H9 (cell line): ENCODE data around the gene DGKB. TPM values are rescaled to one million over a fixed set of nuclear protein-coding genes. Genes with fewer than 3 reads are reported as not detected.

Source experiments
- DNase-seq: peaks from one replicate; pipeline ENCODE4 v3.0.0-alpha.2; 2017
- H2AFZ ChIP-seq: one replicate; pipeline ENCODE4 v1.6.1; 2013; ENCODE audit warnings: mild to moderate bottlenecking, low read length, control low read depth, moderate library complexity
- H2AK5ac ChIP-seq: 2 replicates; pipeline ENCODE4 v1.6.1; 2013; ENCODE audit warnings: low read length, control low read depth, mixed read lengths; ENCODE audit not compliant: insufficient read length
- H2BK120ac ChIP-seq: one replicate; pipeline ENCODE4 v1.6.1; 2013; ENCODE audit warnings: low read depth, mild to moderate bottlenecking, low read length, control low read depth, inconsistent platforms; ENCODE audit not compliant: poor library complexity, severe bottlenecking
- H2BK12ac ChIP-seq: 2 replicates; pipeline ENCODE4 v1.6.1; 2013; ENCODE audit warnings: low read length, control low read depth, mixed read lengths, low read depth; ENCODE audit not compliant: insufficient read length
- H2BK15ac ChIP-seq: 2 replicates; pipeline ENCODE4 v1.6.1; 2013; ENCODE audit warnings: low read depth, low read length, control low read depth
- H2BK20ac ChIP-seq: one replicate; pipeline ENCODE4 v1.6.1; 2013; ENCODE audit warnings: low read depth, mild to moderate bottlenecking, low read length, control low read depth, inconsistent platforms; ENCODE audit not compliant: poor library complexity, severe bottlenecking
- H2BK5ac ChIP-seq: 2 replicates; pipeline ENCODE4 v1.6.1; 2013; ENCODE audit warnings: low read length, control low read depth, mixed read lengths; ENCODE audit not compliant: insufficient read length
- H3K14ac ChIP-seq: 2 replicates; pipeline ENCODE4 v1.6.1; 2013; ENCODE audit warnings: low read length, control low read depth; ENCODE audit not compliant: insufficient read depth
- H3K18ac ChIP-seq: 2 replicates; pipeline ENCODE4 v1.6.1; 2013; ENCODE audit warnings: low read depth, mild to moderate bottlenecking, mixed read lengths, low read length, control low read depth; ENCODE audit not compliant: insufficient read length
- H3K23ac ChIP-seq: 2 replicates; pipeline ENCODE4 v1.6.1; 2013; ENCODE audit warnings: low read length, control low read depth, mixed read lengths, low read depth; ENCODE audit not compliant: insufficient read length
- H3K23me2 ChIP-seq: 2 replicates; pipeline ENCODE4 v1.6.1; 2013; ENCODE audit warnings: low read depth, mild to moderate bottlenecking, mixed read lengths, low read length, control low read depth; ENCODE audit not compliant: insufficient read length, poor library complexity, severe bottlenecking
- H3K27ac ChIP-seq: 2 replicates; pipeline ENCODE4 v1.5.1; 2013; ENCODE audit warnings: low read length, control low read depth, mixed read lengths, low read depth; ENCODE audit not compliant: insufficient read length
- H3K27me3 ChIP-seq: 2 replicates; pipeline ENCODE4 v1.6.1; 2013; ENCODE audit warnings: low read length, control low read depth, inconsistent platforms; ENCODE audit not compliant: insufficient read depth
- H3K4ac ChIP-seq: 2 replicates; pipeline ENCODE4 v1.6.1; 2013; ENCODE audit warnings: low read depth, mild to moderate bottlenecking, control low read depth, inconsistent platforms, low read length, moderate library complexity
- H3K4me1 ChIP-seq: 2 replicates; pipeline ENCODE4 v1.6.1; 2013; ENCODE audit warnings: low read length, control low read depth, inconsistent platforms; ENCODE audit not compliant: insufficient read depth
- H3K4me2 ChIP-seq: 2 replicates; pipeline ENCODE4 v1.6.1; 2013; ENCODE audit warnings: low read length, control low read depth, mixed read lengths; ENCODE audit not compliant: insufficient read length, insufficient read depth
- H3K56ac ChIP-seq: 2 replicates; pipeline ENCODE4 v1.6.1; 2013; ENCODE audit warnings: low read depth, mild to moderate bottlenecking, mixed read lengths, low read length, control low read depth; ENCODE audit not compliant: insufficient read length
- H3K79me1 ChIP-seq: 2 replicates; pipeline ENCODE4 v1.6.1; 2013; ENCODE audit warnings: low read depth, mild to moderate bottlenecking, moderate library complexity, low read length, control low read depth, inconsistent platforms; ENCODE audit not compliant: insufficient read depth, poor library complexity, severe bottlenecking
- H3K79me2 ChIP-seq: 2 replicates; pipeline ENCODE4 v1.6.1; 2013; ENCODE audit warnings: low read length, control low read depth, inconsistent platforms; ENCODE audit not compliant: insufficient read depth
- H3K9ac ChIP-seq: 2 replicates; pipeline ENCODE4 v1.6.1; 2013; ENCODE audit warnings: low read length, control low read depth, mixed read lengths; ENCODE audit not compliant: insufficient read length; ENCODE audit errors: extremely low read depth
- H3K9me3 ChIP-seq: one replicate; pipeline ENCODE4 v1.6.1; 2013; ENCODE audit warnings: low read depth, low read length, inconsistent platforms; ENCODE audit not compliant: control insufficient read depth
- H3T11ph ChIP-seq: one replicate; pipeline ENCODE4 v1.6.1; 2013; ENCODE audit warnings: mild to moderate bottlenecking, low read length, control low read depth, inconsistent platforms
- H4K20me1 ChIP-seq: one replicate; pipeline ENCODE4 v1.6.1; 2013; ENCODE audit not compliant: control insufficient read depth, insufficient read length, insufficient read depth
- H4K5ac ChIP-seq: 2 replicates; pipeline ENCODE4 v1.6.1; 2013; ENCODE audit warnings: low read depth, mild to moderate bottlenecking, mixed read lengths, low read length, control low read depth; ENCODE audit not compliant: insufficient read length
- H4K8ac ChIP-seq: replicated peaks from 2 replicates; pipeline ENCODE4 v1.6.1; 2013; ENCODE audit warnings: low read length, control low read depth, mixed read lengths, low read depth; ENCODE audit not compliant: insufficient read length
- H4K91ac ChIP-seq: 2 replicates; pipeline ENCODE4 v1.6.1; 2013; ENCODE audit warnings: low read depth, mild to moderate bottlenecking, moderate library complexity, mixed read lengths, low read length, control low read depth; ENCODE audit not compliant: insufficient read length
- H3K27ac Mint-ChIP-seq, 3 experiments: 2 replicates in 2 of 3; 3 replicates in 1 of 3; pipeline ENCODE4 v1.8.0; 2020 to 2021; ENCODE audit warnings: mixed read lengths in 3 of 3, mild to moderate bottlenecking in 1 of 3, moderate library complexity in 1 of 3
- H3K27me3 Mint-ChIP-seq: 2 replicates; pipeline ENCODE4 v1.8.0; 2021; ENCODE audit warnings: low read depth, mild to moderate bottlenecking, moderate library complexity, mixed read lengths
- H3K36me3 Mint-ChIP-seq, 3 experiments: 2 replicates in 2 of 3; 3 replicates in 1 of 3; pipeline ENCODE4 v1.8.0; 2020 to 2021; ENCODE audit warnings: low read depth in 3 of 3, mixed read lengths in 3 of 3; ENCODE audit not compliant: insufficient read depth in 1 of 3
- H3K4me1 Mint-ChIP-seq, 2 experiments: 2 replicates each; pipeline ENCODE4 v1.8.0; 2020; ENCODE audit warnings: mixed read lengths in 2 of 2
- H3K4me3 Mint-ChIP-seq, 2 experiments: 2 replicates in 1 of 2; 3 replicates in 1 of 2; pipeline ENCODE4 v1.8.0; 2020 to 2021; ENCODE audit warnings: mild to moderate bottlenecking in 2 of 2, mixed read lengths in 2 of 2, moderate library complexity in 1 of 2
- H3K9me3 Mint-ChIP-seq, 2 experiments: 2 replicates in 1 of 2; 3 replicates in 1 of 2; pipeline ENCODE4 v1.8.0; 2020; ENCODE audit warnings: mild to moderate bottlenecking in 2 of 2, mixed read lengths in 2 of 2, moderate library complexity in 1 of 2
- CTCF ChIP-seq: fragments of 200-600 bp; sonication (generic); conservative IDR thresholded peaks from 3 replicates; pipeline ENCODE4 v1.8.0; 2021; ENCODE audit warnings: antibody characterized with exemption, mild to moderate bottlenecking
- WGBS: extraction: QIAGEN DNeasy Blood & Tissue Kit; methylation state at CpG from one replicate; pipeline ENCODE4 v1.1.7; 2013; ENCODE audit warnings: missing lambda C conversion rate, low lambda C conversion rate, mixed read lengths; ENCODE audit not compliant: insufficient read length; ENCODE audit errors: extremely low coverage; 5-methylcytosine and 5-hydroxymethylcytosine counted together
- total RNA-seq: library from RNA; stranded (reverse); gene quantifications from 2 replicates; pipeline ENCODE4 v1.2.1, GENCODE V29; 2021

The DGKB gene
- total RNA-seq, 1 experiment from 2014 or later, result 0.26 TPM

GRCh38 chr7:14446829-14447228, 455.7 kb downstream of the DGKB start:
- Histone ChIP-seq H3T11ph (no peak overlapping the region), H2AFZ (no peak overlapping the region), H3K4ac (no peak overlapping the region), H3K56ac (no peak overlapping the region), H3K9me3 (no peaks in the 10 kb centered on the region), H4K8ac (no peak overlapping the region), H2BK15ac (no peak overlapping the region), H3K9ac (no peak overlapping the region), H3K18ac (no peak overlapping the region), H3K27me3 (no peaks in the 10 kb centered on the region), H3K79me2 (no peaks in the 10 kb centered on the region), H4K5ac (no peak overlapping the region), H4K91ac (no peak overlapping the region), H3K4me1 (no peaks in the 10 kb centered on the region), H3K23ac (no peak overlapping the region), H3K23me2 (no peaks in the 10 kb centered on the region), H3K27ac (no peak overlapping the region), H2BK20ac (no peak overlapping the region), H2AK5ac (no peak overlapping the region), H3K79me1 (no peaks in the 10 kb centered on the region), H3K4me2 (no peak overlapping the region), H3K14ac (no peak overlapping the region), H2BK12ac (no peak overlapping the region), H2BK120ac (no peak overlapping the region), H2BK5ac (no peak overlapping the region), H4K20me1 (no peaks in the 10 kb centered on the region)
- no peak for TF ChIP-seq CTCF
- Mint-ChIP-seq H3K9me3 (no peaks in the 10 kb centered on the region), H3K4me3 (no peak overlapping the region), H3K4me1 (no peaks in the 10 kb centered on the region), H3K27me3 (no peaks in the 10 kb centered on the region), H3K27ac (no peak overlapping the region), H3K36me3 (no peaks in the 10 kb centered on the region)
- no CpG with 5 or more reads among the region's 3 CpGs for WGBS
- DNase-seq, result peak; percentile 33
